Natural killer cell (primary cell): ENCODE results near the gene KCNAB2. TPM values are rescaled to one million over a fixed set of nuclear protein-coding genes. Genes with fewer than 3 reads are reported as not detected.

ENCODE experiments used
- ATAC-seq, 3 donors: fragments of 150-1000 bp in 2 of 3; fragments of 200-7000 bp in 1 of 3; cut with Tn5 transposase; 1 replicate in 1 of 3; 2 replicates in 2 of 3; pipeline ENCODE4 v1.10.0; 2021; ENCODE audit warnings: mild to moderate bottlenecking in 2 of 3, moderate library complexity in 2 of 3
- DNase-seq, 2 donors: peaks; one replicate each; pipeline versions ENCODE4 v3.0.0 to v3.0.0-alpha.2; 2013 to 2021; ENCODE audit warnings: mixed read lengths in 1 of 2
- H3K27ac ChIP-seq: one replicate; pipeline ENCODE4 v1.5.1; 2013; ENCODE audit warnings: mild to moderate bottlenecking, low read length
- H3K27me3 ChIP-seq: one replicate; pipeline ENCODE4 v1.6.1; 2013; ENCODE audit warnings: low read length; ENCODE audit not compliant: control insufficient read depth, insufficient read depth
- H3K36me3 ChIP-seq: one replicate; pipeline ENCODE4 v1.6.1; 2013; ENCODE audit warnings: low read length; ENCODE audit not compliant: control insufficient read depth, insufficient read depth
- H3K4me1 ChIP-seq: one replicate; pipeline ENCODE4 v1.6.1; 2013; ENCODE audit warnings: low read length; ENCODE audit not compliant: control insufficient read depth, insufficient read depth
- H3K4me3 ChIP-seq: one replicate; pipeline ENCODE4 v1.5.1; 2013; ENCODE audit warnings: low read length
- H3K9me3 ChIP-seq: one replicate; pipeline ENCODE4 v1.6.1; 2013; ENCODE audit warnings: low read length; ENCODE audit not compliant: control insufficient read depth, insufficient read depth
- H3K27ac Mint-ChIP-seq, 2 donors: one replicate each; pipeline ENCODE4 v1.8.0; 2022; ENCODE audit warnings: mild to moderate bottlenecking in 2 of 2, mixed read lengths in 2 of 2, moderate library complexity in 1 of 2
- H3K27me3 Mint-ChIP-seq, 2 donors: one replicate each; pipeline ENCODE4 v1.8.0; 2022; ENCODE audit warnings: low read depth in 2 of 2, mixed read lengths in 2 of 2
- H3K36me3 Mint-ChIP-seq: one replicate; pipeline ENCODE4 v1.8.0; 2022; ENCODE audit warnings: mixed read lengths
- H3K4me1 Mint-ChIP-seq, 2 donors: one replicate each; pipeline ENCODE4 v1.8.0; 2022; ENCODE audit warnings: mixed read lengths in 2 of 2
- H3K4me3 Mint-ChIP-seq: one replicate; pipeline ENCODE4 v1.8.0; 2022; ENCODE audit warnings: mild to moderate bottlenecking, moderate library complexity, mixed read lengths
- H3K9me3 Mint-ChIP-seq, 2 donors: one replicate each; pipeline ENCODE4 v1.8.0; 2022; ENCODE audit warnings: mixed read lengths in 2 of 2
- WGBS: methylation state at CpG from one replicate; pipeline ENCODE4 v1.1.7; 2013; ENCODE audit warnings: missing lambda C conversion rate; ENCODE audit not compliant: insufficient coverage; 5-methylcytosine and 5-hydroxymethylcytosine counted together
- intact Hi-C: fragments of 100-400 bp; cut with micrococcal nuclease; formaldehyde crosslinking; loops from one replicate; pipeline ENCODE4 v1.14.2; 2022
- total RNA-seq, 4 donors: library from RNA; stranded (reverse); fragments of 120-200 nt in 1 of 4; gene quantifications; one replicate each; pipeline versions ENCODE4 v1.2.3 to v1.2.4, GENCODE V29; 2013 to 2022
- TF ChIP-seq, protein P1 (sequence below): fragments of 200-600 bp; IDR thresholded peaks from one replicate; pipeline ENCODE4 v1.8.0; 2022; ENCODE audit warnings: antibody characterized with exemption

The KCNAB2 gene
- total RNA-seq, 3 donors from 2014 or later (not counting 1 experiment from before 2014, with no cell fraction given): 387 to 749 (median 430) TPM

DNA sequence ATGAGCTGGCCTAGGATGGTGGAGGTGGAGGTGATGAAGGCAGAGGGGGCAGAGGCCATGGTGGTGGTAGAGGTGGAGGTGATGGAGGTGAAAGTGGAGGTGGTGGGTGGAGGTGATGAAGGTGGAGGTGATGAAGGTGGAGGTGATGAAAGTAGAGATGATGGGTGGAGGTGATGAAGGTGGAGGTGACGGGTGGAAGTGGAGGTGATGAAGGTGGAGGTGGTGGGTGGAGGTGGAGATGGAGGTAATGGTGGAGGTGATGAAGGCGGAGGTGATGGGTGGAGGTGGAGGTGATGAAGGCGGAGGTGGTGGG is 33.8 kb upstream of the KCNAB2 start:
- Mint-ChIP-seq H3K27me3 (no peaks in the 10 kb centered on the region), H3K9me3 (no peaks in the 10 kb centered on the region), H3K36me3 (no peaks in the 10 kb centered on the region), H3K27ac (peak overlapping the region; percentile 82 to 92), H3K4me3 (no peak overlapping the region), H3K4me1 (peaks cover 20 to 56% of the 10 kb centered on the region in 2 donors)
- WGBS: 69% methylated on average over 3 of the region's 3 CpGs
- intact Hi-C loops: no loop called here
- peaks cover 44% of the 10 kb centered on the region for H3K4me1 ChIP-seq
- peak overlapping the region; percentile 34 for H3K27ac ChIP-seq
- no peak for ATAC-seq
- H3K9me3 ChIP-seq: peaks cover 7% of the 10 kb centered on the region
- peaks cover 2% of the 10 kb centered on the region for H3K36me3 ChIP-seq
- no peaks in the 10 kb centered on the region for H3K27me3 ChIP-seq
- DNase-seq: no peak
- TF ChIP-seq, protein P1, sequence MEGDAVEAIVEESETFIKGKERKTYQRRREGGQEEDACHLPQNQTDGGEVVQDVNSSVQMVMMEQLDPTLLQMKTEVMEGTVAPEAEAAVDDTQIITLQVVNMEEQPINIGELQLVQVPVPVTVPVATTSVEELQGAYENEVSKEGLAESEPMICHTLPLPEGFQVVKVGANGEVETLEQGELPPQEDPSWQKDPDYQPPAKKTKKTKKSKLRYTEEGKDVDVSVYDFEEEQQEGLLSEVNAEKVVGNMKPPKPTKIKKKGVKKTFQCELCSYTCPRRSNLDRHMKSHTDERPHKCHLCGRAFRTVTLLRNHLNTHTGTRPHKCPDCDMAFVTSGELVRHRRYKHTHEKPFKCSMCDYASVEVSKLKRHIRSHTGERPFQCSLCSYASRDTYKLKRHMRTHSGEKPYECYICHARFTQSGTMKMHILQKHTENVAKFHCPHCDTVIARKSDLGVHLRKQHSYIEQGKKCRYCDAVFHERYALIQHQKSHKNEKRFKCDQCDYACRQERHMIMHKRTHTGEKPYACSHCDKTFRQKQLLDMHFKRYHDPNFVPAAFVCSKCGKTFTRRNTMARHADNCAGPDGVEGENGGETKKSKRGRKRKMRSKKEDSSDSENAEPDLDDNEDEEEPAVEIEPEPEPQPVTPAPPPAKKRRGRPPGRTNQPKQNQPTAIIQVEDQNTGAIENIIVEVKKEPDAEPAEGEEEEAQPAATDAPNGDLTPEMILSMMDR: no peak
- H3K4me3 ChIP-seq: no peak overlapping the region

DNA sequence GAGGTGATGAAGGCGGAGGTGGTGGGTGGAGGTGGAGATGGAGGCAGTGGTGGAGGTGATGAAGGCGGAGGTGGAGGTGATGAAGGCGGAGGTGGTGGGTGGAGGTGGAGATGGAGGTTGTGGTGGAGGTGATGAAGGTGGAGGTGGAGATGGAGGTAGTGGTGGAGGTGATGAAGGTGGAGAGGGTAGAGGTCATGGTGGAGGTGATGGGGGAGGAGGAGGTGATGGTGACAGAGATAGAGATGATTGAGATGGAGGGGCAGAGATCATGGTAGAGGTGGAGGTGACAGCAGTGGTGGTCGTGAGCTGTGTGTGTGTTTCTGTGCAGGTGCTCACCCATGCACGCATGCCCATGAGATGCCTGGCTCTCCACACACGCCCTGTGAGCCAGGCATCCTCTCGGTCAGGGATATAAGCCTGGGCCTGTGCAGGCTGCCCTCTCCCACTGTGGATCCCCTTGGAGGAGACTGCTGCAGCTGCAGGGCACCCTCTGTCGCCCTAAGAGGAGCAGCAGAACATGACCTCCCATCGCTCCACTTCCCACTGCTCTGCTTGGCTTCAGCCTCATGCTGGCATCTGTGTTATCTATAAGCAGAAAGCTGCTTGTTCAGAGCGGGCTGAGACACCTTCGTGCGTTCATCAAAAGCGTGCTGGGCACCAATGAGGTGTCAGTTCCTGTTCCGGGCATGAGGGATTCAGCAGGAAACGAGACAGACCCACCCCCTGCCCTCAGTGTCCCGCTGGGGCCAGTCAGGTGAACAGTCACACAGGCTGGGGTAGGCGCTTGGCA is 33.0 kb upstream of the KCNAB2 start:
- WGBS: 61% methylated on average over 17 of the region's 17 CpGs
- DNase-seq: peak in 1 of 2 donors; percentile 39
- peak overlapping the region; percentile 81 to 92 for H3K27ac Mint-ChIP-seq
- peak; percentile 67 to 72 (median 69) for ATAC-seq
- no peaks in the 10 kb centered on the region for H3K36me3 Mint-ChIP-seq
- Histone ChIP-seq H3K4me1 (peaks cover 36% of the 10 kb centered on the region), H3K4me3 (no peak overlapping the region), H3K36me3 (peaks cover 2% of the 10 kb centered on the region), H3K9me3 (peaks cover 7% of the 10 kb centered on the region), H3K27me3 (no peaks in the 10 kb centered on the region), H3K27ac (peak overlapping the region; percentile 21)
- no peaks in the 10 kb centered on the region for H3K9me3 Mint-ChIP-seq
- H3K4me3 Mint-ChIP-seq: peak overlapping the region; percentile 37
- peaks cover 20 to 57% of the 10 kb centered on the region in 2 donors for H3K4me1 Mint-ChIP-seq
- TF ChIP-seq, protein P1: no peak
- no peaks in the 10 kb centered on the region for H3K27me3 Mint-ChIP-seq
- intact Hi-C loops: no loop called here

DNA sequence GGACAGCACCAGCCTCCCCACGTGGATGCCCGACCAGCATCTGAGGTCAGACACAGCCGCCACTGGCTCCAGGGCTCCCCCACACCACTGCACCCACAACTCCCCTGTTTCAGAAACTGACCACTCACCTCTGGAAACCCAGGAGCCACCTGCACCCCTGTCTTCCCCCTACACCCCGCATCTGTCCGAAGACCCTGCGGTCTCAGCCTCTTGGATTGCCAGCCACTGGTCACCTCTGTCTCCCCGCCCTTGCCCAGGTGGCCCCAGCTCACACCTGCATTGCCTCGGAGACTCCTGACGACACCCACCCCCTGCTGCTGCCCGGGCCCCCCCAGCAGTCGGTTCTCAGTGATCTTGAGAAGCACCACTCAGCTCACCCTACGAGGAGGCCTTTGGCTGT is 32.2 kb upstream of the KCNAB2 start:
- H3K27me3 Mint-ChIP-seq: no peaks in the 10 kb centered on the region
- H3K27me3 ChIP-seq: no peaks in the 10 kb centered on the region
- peak overlapping the region; percentile 81 to 92 for H3K27ac Mint-ChIP-seq
- peaks cover 2% of the 10 kb centered on the region for H3K36me3 ChIP-seq
- peaks cover 33% of the 10 kb centered on the region for H3K4me1 ChIP-seq
- H3K4me1 Mint-ChIP-seq: peaks cover 20 to 57% of the 10 kb centered on the region in 2 donors
- TF ChIP-seq, protein P1: no peak
- H3K4me3 ChIP-seq: no peak overlapping the region
- intact Hi-C loops: no loop called here
- H3K36me3 Mint-ChIP-seq: no peaks in the 10 kb centered on the region
- no peaks in the 10 kb centered on the region for H3K9me3 Mint-ChIP-seq
- ATAC-seq (peak in 2 of 3 donors; percentile 19 to 20), DNase-seq (no peak)
- H3K9me3 ChIP-seq: peaks cover 7% of the 10 kb centered on the region
- no peak overlapping the region for H3K4me3 Mint-ChIP-seq
- H3K27ac ChIP-seq: no peak overlapping the region
- 96% methylated on average over 12 of the region's 12 CpGs for WGBS
